GM12878 (cell line): ENCODE data around the gene PPFIA4.

Source experiments
- CBX3 ChIP-seq: fragments of 200-600 bp; sonication (generic); IDR thresholded peaks from 2 replicates; pipeline ENCODE4 v1.6.1; 2016; ENCODE audit warnings: low read depth, borderline replicate concordance
- CTCF ChIP-seq, 3 experiments: IDR thresholded peaks in 2 of 3; conservative IDR thresholded peaks in 1 of 3; 2 replicates each; pipeline ENCODE4 v1.5.1; 2011; ENCODE audit warnings: low read depth in 3 of 3, low read length in 3 of 3, mild to moderate bottlenecking in 3 of 3, control low read depth in 2 of 3, moderate library complexity in 2 of 3, inconsistent platforms in 1 of 3, mixed read lengths in 1 of 3; ENCODE audit not compliant: control insufficient read depth in 2 of 3, insufficient read depth in 1 of 3; ENCODE audit errors: extremely low read depth in 1 of 3
- FOXK2 ChIP-seq: fragments of 450-650 bp; IDR thresholded peaks from 2 replicates; pipeline ENCODE4 v1.6.1; 2017; ENCODE audit warnings: mild to moderate bottlenecking, moderate library complexity
- MLLT1 ChIP-seq: fragments of 450-650 bp; IDR thresholded peaks from 2 replicates; pipeline ENCODE4 v1.6.1; 2016; ENCODE audit warnings: mild to moderate bottlenecking
- MTA2 ChIP-seq: fragments of 450-650 bp; IDR thresholded peaks from 2 replicates; pipeline ENCODE4 v1.6.1; 2016; ENCODE audit warnings: low read depth, mild to moderate bottlenecking, moderate library complexity
- PKNOX1 ChIP-seq: fragments of 450-650 bp; IDR thresholded peaks from 2 replicates; pipeline ENCODE4 v1.6.1; 2016; ENCODE audit warnings: mild to moderate bottlenecking
- POLR2A ChIP-seq: IDR thresholded peaks from 2 replicates; pipeline ENCODE4 v1.6.1; 2011; ENCODE audit warnings: low read depth, mild to moderate bottlenecking, low read length
- USF1 ChIP-seq: IDR thresholded peaks from 2 replicates; pipeline ENCODE4 v1.6.1; 2011; ENCODE audit warnings: borderline replicate concordance, low read depth, mild to moderate bottlenecking, moderate library complexity, mixed read lengths, low read length; ENCODE audit not compliant: insufficient read depth; ENCODE audit errors: extremely low read length

- TF ChIP-seq CBX3 (no peak), USF1 (no peak), MLLT1 (no peak), CTCF (IDR thresholded peaks at IDR 0.05 in 2 of 3, conservative IDR thresholded peaks at IDR 0.05 in 1 of 3; ENCODE audit: control insufficient read depth in 2 of 3, extremely low read depth in 1 of 3, insufficient read depth in 1 of 3, low read depth in 3 of 3, low read length in 3 of 3) (no peak), PKNOX1 (no peak), MTA2 (no peak), POLR2A (no peak), FOXK2 (no peak)
These were observed 7.6 kb downstream of the PPFIA4 start for GRCh38 chr1:203033917-203034316.
